Measurements from ENCODE around the gene SLAMF1. TPM values are rescaled to one million over a fixed set of nuclear protein-coding genes. Genes with fewer than 3 reads are reported as not detected.

SLAMF1 gene
- total and polyA plus RNA-seq, 2 of the 13 experiments (the other 11 are each of a cell fraction or from before 2014, with no cell fraction given) = not detected

GRCh38 chr1:160621633-160622413, 25.0 kb downstream of the SLAMF1 start:
- WGBS (ENCODE audit: low lambda C conversion rate) = 31% methylated on average over 8 of the region's 8 CpGs
- no peaks in the 10 kb centered on the region for H4K20me1 ChIP-seq (ENCODE audit: insufficient read depth, low read length)
- in situ Hi-C loops (cut with HindIII; ENCODE audit: extremely low pct_ligation_motif_present, low pct_unique_long_range_greater_than_20kb) = no loop called here
- H3K79me2 ChIP-seq (ENCODE audit: insufficient read depth, low read length) = no peaks in the 10 kb centered on the region
- no peaks in the 10 kb centered on the region for H3K36me3 ChIP-seq (replicated peaks in 1 of 2; ENCODE audit: control insufficient read depth in 1 of 2, insufficient read depth in 2 of 2, low read length in 2 of 2)
- ChIA-PET POLR2A (no interaction called here), CTCF (ENCODE audit: low intra/inter-chr PET ratio, low total read pairs) (no interaction called here)
- H3K4me1 ChIP-seq (ENCODE audit: insufficient read depth, low read length) = no peaks in the 10 kb centered on the region
- BruUV-seq (replicated peaks) = no TSS peak
- H3K4me2 ChIP-seq (ENCODE audit: low read depth, low read length) = no peak overlapping the region
- ATAC-seq (no peak), DNase-seq (ENCODE audit: low spot score) (no peak), FAIRE-seq (no peak)
- H3K4me3 ChIP-seq (replicated peaks in 1 of 3; ENCODE audit: insufficient read depth in 1 of 3, low read depth in 2 of 3, low read length in 3 of 3) = no peak overlapping the region
- H3K9ac ChIP-seq (ENCODE audit: insufficient read depth, low read depth, low read length) = no peak overlapping the region
- intact Hi-C loops (cut with micrococcal nuclease; ENCODE audit: unreplicated experiment) = no loop called here
- no peak overlapping the region for H2AFZ ChIP-seq (ENCODE audit: low read length)
- H3K27me3 ChIP-seq (ENCODE audit: control insufficient read depth in 1 of 2, insufficient read depth in 2 of 2, low read length in 2 of 2) = 0 out of 5 replicates have a peak, but pooled peaks cover 0 to 3% of the 10 kb centered on the region in 2 experiments
- H3K9me3 ChIP-seq (ENCODE audit: low read length) = no peaks in the 10 kb centered on the region; the same call in 1 of the 2 replicates
- H3K27ac ChIP-seq (ENCODE audit: extremely low read length, insufficient read depth, low read length) = no peak overlapping the region
- TF ChIP-seq TEAD3 (CRISPR knock-in tag; optimal IDR thresholded peaks at IDR 0.05; ENCODE audit: borderline replicate concordance) (no peak), WIZ (CRISPR knock-in tag; IDR thresholded peaks at IDR 0.05) (no peak), ZNF768 (CRISPR knock-in tag; IDR thresholded peaks at IDR 0.05) (no peak), ZSCAN12 (CRISPR knock-in tag; IDR thresholded peaks at IDR 0.05) (no peak), ZNF431 (CRISPR knock-in tag; IDR thresholded peaks at IDR 0.05; ENCODE audit: borderline replicate concordance, low read depth) (no peak), TAF15 (IDR thresholded peaks at IDR 0.05; ENCODE audit: low read depth, low read length, poor library complexity, severe bottlenecking) (no peak), GZF1 (CRISPR knock-in tag; IDR thresholded peaks at IDR 0.05) (no peak), ZNF841 (CRISPR knock-in tag; IDR thresholded peaks at IDR 0.05; ENCODE audit: borderline replicate concordance) (no peak), EHMT2 (IDR thresholded peaks at IDR 0.05; ENCODE audit: borderline replicate concordance, low read depth, low read length) (no peak), ZNF773 (CRISPR knock-in tag; IDR thresholded peaks at IDR 0.05; ENCODE audit: borderline replicate concordance) (no peak), ZNF331 (CRISPR knock-in tag; IDR thresholded peaks at IDR 0.05) (no peak), ATM (IDR thresholded peaks at IDR 0.05; ENCODE audit: borderline replicate concordance) (no peak), SAP130 (CRISPR knock-in tag; IDR thresholded peaks at IDR 0.05; ENCODE audit: low read depth) (no peak), TGIF2 (CRISPR knock-in tag; IDR thresholded peaks at IDR 0.05) (no peak), HIVEP1 (CRISPR knock-in tag; IDR thresholded peaks at IDR 0.05) (no peak), ZNF772 (CRISPR knock-in tag; IDR thresholded peaks at IDR 0.05) (no peak), FOXJ3 (CRISPR knock-in tag; IDR thresholded peaks at IDR 0.05; ENCODE audit: borderline replicate concordance) (no peak)
- TF ChIP-seq, protein P1, sequence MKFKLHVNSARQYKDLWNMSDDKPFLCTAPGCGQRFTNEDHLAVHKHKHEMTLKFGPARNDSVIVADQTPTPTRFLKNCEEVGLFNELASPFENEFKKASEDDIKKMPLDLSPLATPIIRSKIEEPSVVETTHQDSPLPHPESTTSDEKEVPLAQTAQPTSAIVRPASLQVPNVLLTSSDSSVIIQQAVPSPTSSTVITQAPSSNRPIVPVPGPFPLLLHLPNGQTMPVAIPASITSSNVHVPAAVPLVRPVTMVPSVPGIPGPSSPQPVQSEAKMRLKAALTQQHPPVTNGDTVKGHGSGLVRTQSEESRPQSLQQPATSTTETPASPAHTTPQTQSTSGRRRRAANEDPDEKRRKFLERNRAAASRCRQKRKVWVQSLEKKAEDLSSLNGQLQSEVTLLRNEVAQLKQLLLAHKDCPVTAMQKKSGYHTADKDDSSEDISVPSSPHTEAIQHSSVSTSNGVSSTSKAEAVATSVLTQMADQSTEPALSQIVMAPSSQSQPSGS (CRISPR knock-in tag; IDR thresholded peaks at IDR 0.05) = no peak
- TF ChIP-seq, protein P2, sequence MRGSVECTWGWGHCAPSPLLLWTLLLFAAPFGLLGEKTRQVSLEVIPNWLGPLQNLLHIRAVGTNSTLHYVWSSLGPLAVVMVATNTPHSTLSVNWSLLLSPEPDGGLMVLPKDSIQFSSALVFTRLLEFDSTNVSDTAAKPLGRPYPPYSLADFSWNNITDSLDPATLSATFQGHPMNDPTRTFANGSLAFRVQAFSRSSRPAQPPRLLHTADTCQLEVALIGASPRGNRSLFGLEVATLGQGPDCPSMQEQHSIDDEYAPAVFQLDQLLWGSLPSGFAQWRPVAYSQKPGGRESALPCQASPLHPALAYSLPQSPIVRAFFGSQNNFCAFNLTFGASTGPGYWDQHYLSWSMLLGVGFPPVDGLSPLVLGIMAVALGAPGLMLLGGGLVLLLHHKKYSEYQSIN (CRISPR knock-in tag; IDR thresholded peaks at IDR 0.05; ENCODE audit: borderline replicate concordance) = no peak
